ENCODE data around the gene SMARCB1. TPM values are rescaled to one million over a fixed set of nuclear protein-coding genes. Genes with fewer than 3 reads are reported as not detected.

Gene SMARCB1
- total RNA-seq, 2 experiments from 2014 or later = 112 to 113 TPM

DNA sequence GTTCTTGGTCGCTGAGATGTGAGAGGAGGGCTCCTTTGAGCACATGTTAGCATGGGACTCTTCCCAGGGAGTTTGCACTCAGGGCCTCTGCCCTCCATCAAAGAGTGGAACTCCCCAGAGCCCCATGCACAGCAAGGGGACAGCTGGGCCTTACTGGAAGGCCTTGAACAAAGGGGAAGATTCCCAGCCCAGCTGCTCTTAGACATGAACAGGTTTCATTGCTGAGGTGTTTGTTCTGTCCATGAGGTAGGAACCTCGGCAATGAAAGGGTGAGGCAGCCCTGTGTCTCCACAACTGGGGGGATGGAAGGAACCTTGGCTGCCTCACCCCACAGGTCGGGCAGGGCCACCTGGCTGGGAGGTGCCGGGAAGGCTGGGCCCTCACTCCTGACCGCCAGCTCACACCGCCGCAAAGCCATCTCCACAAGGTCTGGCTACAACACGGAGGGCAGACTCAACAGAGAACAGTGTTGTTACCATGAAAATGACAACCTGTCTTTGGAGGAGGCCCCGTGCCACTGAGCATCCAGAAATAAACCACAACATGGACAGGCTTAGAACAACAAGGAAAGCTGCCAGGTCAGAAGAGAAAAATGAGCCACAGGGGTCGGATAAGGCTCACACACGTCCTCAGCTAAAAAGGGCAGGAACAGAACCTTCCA, 48.8 kb downstream of the SMARCB1 start:
- ATAC-seq (no peak), DNase-seq (no peak)
- Mint-ChIP-seq H3K27ac (peak overlapping the region; percentile 60), H3K27me3 (ENCODE audit: low read depth) (peaks cover 1% of the 10 kb centered on the region), H3K4me3 (no peak overlapping the region), H3K4me1 (ENCODE audit: low read depth) (peaks cover 29% of the 10 kb centered on the region), H3K36me3 (ENCODE audit: low read depth) (peaks cover 22% of the 10 kb centered on the region), H3K9me3 (ENCODE audit: insufficient read depth) (no peaks in the 10 kb centered on the region)
- ChIA-PET POLR2A (interaction anchor here (1.2 to 1.7 kb wide), 2 partner anchors 11 to 15 kb away, joined by 4 to 5 read pairs; no protein-coding TSS in a partner anchor), CTCF (interaction anchor here (1.2 kb wide), 1 partner anchor 14 kb away, joined by 4 read pairs; no protein-coding TSS in a partner anchor)

DNA sequence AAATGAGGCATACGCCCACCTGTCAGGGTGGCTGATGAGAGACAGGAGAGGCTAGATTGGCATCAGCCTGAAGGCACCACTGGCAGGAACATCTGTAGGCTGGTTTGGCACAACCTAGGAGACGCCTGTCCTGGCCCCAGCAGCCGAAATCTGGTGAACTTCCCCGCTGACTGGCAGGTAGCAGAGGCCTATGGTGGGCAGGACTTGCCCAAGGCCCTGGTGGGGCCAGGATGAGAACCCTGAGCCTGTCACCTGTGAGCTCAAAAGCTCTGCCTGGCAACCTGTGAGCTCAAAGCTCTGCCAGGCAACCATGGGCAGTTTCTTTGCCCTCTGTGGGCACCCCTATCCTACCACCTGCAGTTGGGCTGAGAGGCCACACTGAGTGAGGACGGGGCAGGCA, 49.5 kb downstream of the SMARCB1 start:
- no peak for ATAC-seq
- Mint-ChIP-seq H3K4me3 (peak overlapping the region; percentile 43), H3K27ac (no peak overlapping the region), H3K4me1 (ENCODE audit: low read depth) (peaks cover 29% of the 10 kb centered on the region), H3K27me3 (ENCODE audit: low read depth) (peaks cover 8% of the 10 kb centered on the region), H3K36me3 (ENCODE audit: low read depth) (peaks cover 16% of the 10 kb centered on the region), H3K9me3 (ENCODE audit: insufficient read depth) (no peaks in the 10 kb centered on the region)
- ChIA-PET POLR2A (interaction anchor here (0.6 to 1.7 kb wide), 2 partner anchors 10 to 39 kb away, joined by 3 to 4 read pairs; no protein-coding TSS in a partner anchor), CTCF (interaction anchor here (1.6 kb wide), 1 partner anchor 13 kb away, joined by 5 read pairs; no protein-coding TSS in a partner anchor)
- DNase-seq = no peak

DNA sequence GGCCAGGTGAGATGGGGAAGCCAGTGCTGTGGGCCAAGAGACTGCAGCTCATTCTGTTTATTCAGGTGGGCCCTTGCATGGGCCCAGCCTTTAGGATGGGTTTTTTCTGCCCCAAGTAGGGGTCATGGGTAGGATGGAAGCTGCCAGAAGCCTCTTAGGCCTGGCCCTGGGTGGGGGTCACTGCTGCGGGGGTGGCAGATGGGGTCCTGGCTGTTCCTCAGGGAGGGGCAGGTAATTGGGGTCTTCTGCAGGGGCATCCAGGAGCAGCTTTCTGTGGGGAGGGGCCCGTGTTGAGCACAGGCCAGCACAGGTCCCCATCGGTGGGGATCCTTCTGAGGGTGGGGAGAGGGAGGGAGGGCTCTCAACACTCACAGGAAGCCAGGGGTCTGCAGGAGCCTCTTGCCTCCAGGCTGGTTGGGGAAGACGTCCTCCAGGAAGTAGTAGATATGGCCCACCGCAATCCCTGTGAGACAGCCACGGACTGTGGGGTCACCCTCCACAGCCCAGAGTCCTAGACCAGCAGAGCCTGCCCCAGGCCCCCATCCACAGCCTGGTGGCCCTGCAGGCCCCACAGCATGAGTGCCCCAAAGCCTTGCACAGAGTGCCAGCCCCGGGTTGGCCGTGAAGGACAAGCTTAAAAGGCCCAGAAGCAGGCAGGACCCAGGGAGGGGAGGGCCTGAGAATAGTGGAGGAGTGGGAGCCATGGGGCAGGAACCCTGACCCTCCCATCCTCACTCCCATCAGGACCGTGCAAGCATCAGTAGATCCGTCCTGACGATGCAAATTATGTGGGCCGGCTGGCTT, 50.1 kb downstream of the SMARCB1 start:
- peak overlapping the region; percentile 92 for H3K4me3 Mint-ChIP-seq
- ATAC-seq (no peak), DNase-seq (no peak)
- peaks cover 10% of the 10 kb centered on the region for H3K27me3 Mint-ChIP-seq (ENCODE audit: low read depth)
- POLR2A ChIA-PET = interaction anchor here (0.6 to 1.7 kb wide), 2 partner anchors 9 to 39 kb away, joined by 3 to 4 read pairs; no protein-coding TSS in a partner anchor
- peaks cover 29% of the 10 kb centered on the region for H3K4me1 Mint-ChIP-seq (ENCODE audit: low read depth)
- H3K27ac Mint-ChIP-seq = no peak overlapping the region
- no peaks in the 10 kb centered on the region for H3K9me3 Mint-ChIP-seq (ENCODE audit: insufficient read depth)
- CTCF ChIA-PET = interaction anchor here (1.6 kb wide), 1 partner anchor 13 kb away, joined by 5 read pairs; no protein-coding TSS in a partner anchor
- H3K36me3 Mint-ChIP-seq (ENCODE audit: low read depth) = peaks cover 16% of the 10 kb centered on the region

DNA sequence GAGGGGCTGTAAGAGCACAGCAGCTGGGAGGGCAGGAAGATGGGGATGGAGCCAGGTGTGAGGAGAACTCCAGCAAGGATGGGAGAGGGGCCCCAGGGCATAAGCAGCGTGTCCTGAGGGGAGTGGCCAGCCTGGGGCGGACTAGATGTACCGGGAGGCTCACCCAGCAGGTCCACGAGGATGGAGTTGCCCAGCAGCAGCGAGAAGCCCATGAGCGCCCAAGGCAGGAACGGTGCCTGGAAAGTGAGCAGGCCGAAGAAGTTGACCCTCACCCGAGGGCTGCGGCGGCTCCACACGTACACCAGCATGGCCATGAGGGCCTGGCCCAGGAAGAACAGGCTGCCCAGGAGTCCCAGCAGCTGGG, 50.7 kb downstream of the SMARCB1 start:
- CTCF ChIA-PET = interaction anchor here (1.6 kb wide), 1 partner anchor 12 kb away, joined by 5 read pairs; no protein-coding TSS in a partner anchor
- POLR2A ChIA-PET = no interaction called here
- no peak for ATAC-seq
- DNase-seq = no peak
- peaks cover 10% of the 10 kb centered on the region for H3K27me3 Mint-ChIP-seq (ENCODE audit: low read depth)
- H3K27ac Mint-ChIP-seq = no peak overlapping the region
- H3K4me3 Mint-ChIP-seq = peak overlapping the region; percentile 92
- H3K9me3 Mint-ChIP-seq (ENCODE audit: insufficient read depth) = no peaks in the 10 kb centered on the region
- peaks cover 29% of the 10 kb centered on the region for H3K4me1 Mint-ChIP-seq (ENCODE audit: low read depth)
- H3K36me3 Mint-ChIP-seq (ENCODE audit: low read depth) = peaks cover 16% of the 10 kb centered on the region

DNA sequence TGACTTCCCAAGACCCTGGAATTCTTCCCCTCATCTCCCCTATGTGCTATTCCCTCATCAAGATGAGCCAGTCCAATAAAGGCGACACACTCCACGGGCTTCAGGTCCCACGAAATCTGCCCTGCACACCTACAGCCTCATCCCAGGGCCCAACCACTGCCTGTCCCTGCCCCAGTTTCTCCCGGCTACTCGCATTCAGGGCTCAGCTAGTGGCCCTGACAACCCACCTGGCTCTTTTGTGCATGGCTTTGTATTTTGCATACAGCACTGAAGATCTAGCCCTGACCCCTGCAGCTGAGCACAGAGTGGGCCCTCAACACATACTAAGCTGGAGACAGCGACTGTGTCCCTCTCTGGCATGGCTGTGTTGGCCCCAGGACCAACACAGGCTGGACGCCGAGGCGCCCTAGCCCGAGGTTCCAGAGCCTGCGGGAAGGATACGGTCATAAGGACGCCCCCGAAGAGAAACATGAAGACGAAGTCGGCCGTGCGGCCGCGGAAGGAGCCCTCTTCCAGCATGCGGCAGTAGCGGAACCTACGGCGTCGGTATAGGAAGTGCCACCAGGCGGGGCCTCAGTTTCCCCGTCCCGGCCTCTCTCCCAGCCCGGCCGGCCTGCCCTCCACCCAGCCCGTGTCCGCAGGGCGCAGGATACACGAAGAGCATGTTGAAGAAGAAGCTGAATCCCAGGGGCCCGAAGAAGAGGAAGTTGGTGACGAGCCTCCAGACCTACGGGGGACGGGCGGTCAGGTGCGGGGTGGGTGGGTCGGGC, 51.3 kb downstream of the SMARCB1 start:
- no peaks in the 10 kb centered on the region for H3K9me3 Mint-ChIP-seq (ENCODE audit: insufficient read depth)
- peaks cover 29% of the 10 kb centered on the region for H3K4me1 Mint-ChIP-seq (ENCODE audit: low read depth)
- H3K27ac Mint-ChIP-seq = peak overlapping the region; percentile 90
- ChIA-PET POLR2A (interaction anchor here (1.0 kb wide), 1 partner anchor 19 kb away, joined by 7 read pairs; the partner anchor contains the start of gene SLC2A11), CTCF (interaction anchor here (0.6 to 1.3 kb wide), 3 partner anchors 11 to 1005 kb away, joined by 3 to 4 read pairs (median 3); no protein-coding TSS in a partner anchor)
- ATAC-seq (no peak), DNase-seq (no peak)
- H3K36me3 Mint-ChIP-seq (ENCODE audit: low read depth) = peaks cover 16% of the 10 kb centered on the region
- H3K4me3 Mint-ChIP-seq = peak overlapping the region; percentile 92
- peaks cover 10% of the 10 kb centered on the region for H3K27me3 Mint-ChIP-seq (ENCODE audit: low read depth)

DNA sequence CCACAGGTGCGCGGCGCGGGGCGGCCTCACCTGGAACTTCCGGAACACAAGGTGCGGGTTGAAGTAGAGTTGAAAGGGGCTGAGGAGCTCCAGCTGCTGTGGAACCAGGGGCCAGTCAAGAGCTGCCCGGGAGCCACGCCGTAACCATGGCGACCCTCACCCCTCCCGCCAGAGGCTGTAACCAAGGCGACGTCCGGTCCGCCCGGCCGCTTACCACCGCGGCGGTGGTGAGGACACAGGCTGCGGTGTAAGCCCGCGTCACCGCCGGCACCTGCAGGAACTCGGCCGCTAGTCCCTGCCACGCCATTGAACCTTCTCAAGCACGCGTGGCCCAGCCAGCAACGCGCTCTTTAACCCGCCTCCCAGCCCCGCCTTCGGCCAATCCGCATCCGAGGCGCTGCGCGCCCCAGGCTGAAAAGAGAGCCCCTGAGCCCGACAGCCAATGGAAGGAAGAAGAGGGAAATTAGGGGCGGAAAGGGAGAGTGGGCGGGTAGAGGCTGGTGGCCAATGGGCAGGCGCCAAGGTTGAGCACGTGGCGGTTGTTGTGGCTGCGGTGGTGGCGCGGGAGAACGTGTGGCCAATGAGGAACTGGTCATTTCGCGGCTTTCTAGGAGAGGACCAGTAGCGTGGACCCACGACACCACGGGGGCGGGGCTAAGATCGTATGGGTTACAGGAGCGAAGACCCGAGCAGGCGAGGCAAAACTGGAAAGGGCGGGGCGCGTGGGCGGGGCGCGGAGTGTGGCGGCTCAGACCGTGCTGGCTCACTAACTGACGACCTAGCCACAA, 52.1 kb downstream of the SMARCB1 start, which contains the start of gene DERL3:
DERL3 (minus strand) TSS at position 326 of the 788 bp plus-strand sequence; CDS start at position 307, 19 bp downstream.
- Mint-ChIP-seq H3K27ac (peak within 1 kb of the TSS; percentile 90), H3K4me3 (peak within 1 kb of the TSS; percentile 92), H3K9me3 (ENCODE audit: insufficient read depth) (no peaks in the 10 kb centered on the region), H3K36me3 (ENCODE audit: low read depth) (peaks cover 16% of the 10 kb centered on the region), H3K27me3 (ENCODE audit: low read depth) (peaks cover 10% of the 10 kb centered on the region), H3K4me1 (ENCODE audit: low read depth) (peaks cover 29% of the 10 kb centered on the region)
- ChIA-PET POLR2A (interaction anchor here (1.0 kb wide), 1 partner anchor 19 kb away, joined by 7 read pairs; the partner anchor contains the start of gene SLC2A11), CTCF (interaction anchor here (0.6 to 1.3 kb wide), 3 partner anchors 11 to 1006 kb away, joined by 3 to 4 read pairs (median 3); no protein-coding TSS in a partner anchor)
- peak; percentile 94 for ATAC-seq
- DNase-seq = peak; percentile 99

DNA sequence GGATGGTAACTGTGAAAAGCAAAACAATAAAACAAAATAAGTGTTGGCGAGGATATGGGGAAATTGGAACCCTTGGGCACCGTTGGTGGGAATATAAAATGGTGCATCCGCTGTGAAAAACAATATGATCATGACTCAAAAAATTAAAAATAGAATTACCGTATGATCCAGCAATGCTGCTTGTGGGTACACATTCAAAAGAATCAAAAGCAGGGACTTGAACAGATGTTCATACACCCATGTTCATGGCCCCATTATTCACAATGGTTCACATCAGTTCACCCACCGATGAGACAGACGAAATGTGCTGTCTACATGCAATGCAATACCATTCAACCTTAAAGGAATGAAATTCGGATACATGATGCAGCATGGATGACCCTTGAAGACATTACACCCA, 53.3 kb downstream of the SMARCB1 start:
- DNase-seq (no peak), ATAC-seq (no peak)
- ChIA-PET CTCF (no interaction called here), POLR2A (no interaction called here)
- H3K4me1 Mint-ChIP-seq (ENCODE audit: low read depth) = peaks cover 37% of the 10 kb centered on the region
- peaks cover 16% of the 10 kb centered on the region for H3K36me3 Mint-ChIP-seq (ENCODE audit: low read depth)
- H3K27me3 Mint-ChIP-seq (ENCODE audit: low read depth) = peaks cover 10% of the 10 kb centered on the region
- peak overlapping the region; percentile 39 for H3K27ac Mint-ChIP-seq
- peak overlapping the region; percentile 54 for H3K4me3 Mint-ChIP-seq
- H3K9me3 Mint-ChIP-seq (ENCODE audit: insufficient read depth) = no peaks in the 10 kb centered on the region

DNA sequence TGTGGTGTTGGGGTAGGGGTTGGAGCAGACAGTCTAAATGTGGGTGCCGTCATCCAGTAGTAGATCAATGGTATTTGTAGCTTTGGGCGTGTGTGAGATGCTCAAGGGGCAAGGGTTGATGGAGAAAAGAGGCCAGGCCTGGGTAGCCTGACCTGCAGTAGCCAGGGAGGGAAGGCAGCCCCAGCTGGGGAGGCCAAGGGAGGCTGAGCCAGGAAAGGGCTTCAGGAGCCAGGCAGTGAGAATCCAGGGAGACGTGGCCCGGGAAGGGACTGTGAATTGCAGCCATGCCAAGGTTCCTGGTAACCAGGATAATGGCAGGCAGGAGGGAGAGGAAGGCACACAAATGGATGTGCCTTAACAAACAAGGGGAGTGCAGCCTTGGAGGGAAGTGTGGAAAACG, 54.5 kb downstream of the SMARCB1 start:
- Mint-ChIP-seq H3K27ac (peak overlapping the region; percentile 30), H3K9me3 (ENCODE audit: insufficient read depth) (no peaks in the 10 kb centered on the region), H3K4me3 (no peak overlapping the region), H3K4me1 (ENCODE audit: low read depth) (peaks cover 42% of the 10 kb centered on the region), H3K36me3 (ENCODE audit: low read depth) (peaks cover 9% of the 10 kb centered on the region), H3K27me3 (ENCODE audit: low read depth) (peaks cover 10% of the 10 kb centered on the region)
- ChIA-PET CTCF (no interaction called here), POLR2A (interaction anchor here (0.7 kb wide), 1 partner anchor 237 kb away, joined by 3 read pairs; no protein-coding TSS in a partner anchor)
- ATAC-seq (no peak), DNase-seq (no peak)

DNA sequence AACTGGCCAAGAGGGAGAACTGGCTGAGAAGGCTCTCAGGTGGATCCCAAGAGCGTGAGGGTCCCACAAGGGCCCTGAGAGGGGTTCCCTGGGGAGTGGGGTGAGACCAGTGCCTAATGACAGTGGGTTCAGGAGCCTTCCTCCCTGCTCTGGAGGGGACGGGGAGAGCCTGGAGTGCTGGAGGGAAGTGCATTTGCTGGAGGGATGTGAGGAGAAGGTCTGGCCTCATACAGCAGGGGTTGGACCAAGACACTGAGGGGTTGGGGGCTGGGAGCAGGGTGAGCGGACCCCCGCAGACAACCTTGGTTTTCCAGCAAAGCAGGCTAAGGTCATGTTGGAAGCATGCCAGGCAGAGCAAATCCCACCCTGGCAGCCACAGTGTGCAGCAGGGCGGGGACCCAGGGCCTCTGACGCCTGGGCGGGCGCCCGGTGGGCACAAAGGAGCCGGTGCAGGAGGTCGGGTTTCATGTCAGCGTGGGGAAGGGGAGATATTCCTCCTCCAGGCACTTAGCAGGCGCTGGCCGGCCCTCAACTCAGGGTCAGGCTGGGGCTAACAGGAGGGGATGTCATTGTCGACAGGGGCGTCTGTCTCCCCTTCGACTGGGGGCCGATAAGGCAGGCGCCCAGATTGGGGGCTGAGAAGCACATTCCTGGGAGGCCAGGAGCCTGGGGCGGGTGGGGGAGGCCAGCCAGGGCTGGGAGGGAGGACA, 55.1 kb downstream of the SMARCB1 start:
- H3K4me3 Mint-ChIP-seq = no peak overlapping the region
- DNase-seq (no peak), ATAC-seq (no peak)
- peaks cover 9% of the 10 kb centered on the region for H3K36me3 Mint-ChIP-seq (ENCODE audit: low read depth)
- peak overlapping the region; percentile 30 for H3K27ac Mint-ChIP-seq
- ChIA-PET POLR2A (interaction anchor here (0.7 kb wide), 1 partner anchor 238 kb away, joined by 3 read pairs; no protein-coding TSS in a partner anchor), CTCF (no interaction called here)
- H3K9me3 Mint-ChIP-seq (ENCODE audit: insufficient read depth) = no peaks in the 10 kb centered on the region
- H3K27me3 Mint-ChIP-seq (ENCODE audit: low read depth) = peaks cover 10% of the 10 kb centered on the region
- H3K4me1 Mint-ChIP-seq (ENCODE audit: low read depth) = peaks cover 46% of the 10 kb centered on the region

DNA sequence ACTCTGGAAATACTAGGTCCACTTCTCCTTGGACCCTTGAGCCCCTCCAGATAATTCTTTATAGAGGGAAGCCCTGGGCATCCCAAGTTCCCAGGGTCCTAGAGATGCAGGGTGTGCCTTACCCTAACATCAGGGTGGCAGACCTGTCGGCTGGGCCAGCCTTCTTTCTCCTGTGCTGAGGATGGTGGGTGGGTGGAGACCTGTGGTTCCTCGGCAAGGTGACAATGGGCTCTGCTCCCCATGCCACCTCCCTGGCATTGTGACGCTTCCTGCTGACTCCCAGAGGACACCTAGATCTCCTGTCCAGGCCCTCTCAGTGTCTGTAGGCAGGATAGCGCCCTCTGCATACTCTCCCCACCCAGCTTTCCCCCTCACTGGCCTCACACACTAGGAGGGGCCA, 55.8 kb downstream of the SMARCB1 start:
- ChIA-PET CTCF (no interaction called here), POLR2A (no interaction called here)
- Mint-ChIP-seq H3K36me3 (ENCODE audit: low read depth) (peaks cover 7% of the 10 kb centered on the region), H3K4me1 (ENCODE audit: low read depth) (peaks cover 42% of the 10 kb centered on the region), H3K27me3 (ENCODE audit: low read depth) (peaks cover 10% of the 10 kb centered on the region), H3K9me3 (ENCODE audit: insufficient read depth) (no peaks in the 10 kb centered on the region), H3K4me3 (no peak overlapping the region), H3K27ac (no peak overlapping the region)
- ATAC-seq = no peak
- DNase-seq = no peak
